B cell (primary cell): ENCODE results near the gene PAN3. TPM values are rescaled to one million over a fixed set of nuclear protein-coding genes. Genes with fewer than 3 reads are reported as not detected.

Experiments
- ATAC-seq: fragments of 200-7000 bp; cut with Tn5 transposase; one replicate; pipeline ENCODE4 v1.10.0; 2021; ENCODE audit warnings: low read depth, mild to moderate bottlenecking, moderate number of reproducible peaks, moderate library complexity
- CTCF ChIA-PET: fragments of 350-600 bp; sonication (Branson Sonifier 250); formaldehyde crosslinking; loops from one replicate; lab custom pipeline; 2021; ENCODE audit warnings: antibody characterized with exemption, inconsistent platforms; lab: Charles Lee
- POLR2A ChIA-PET: fragments of 350-600 bp; sonication (Branson Sonifier 250); formaldehyde crosslinking; loops from one replicate; lab custom pipeline; 2021; ENCODE audit warnings: antibody characterized with exemption; lab: Charles Lee
- DNase-seq: peaks from one replicate; pipeline ENCODE4 v3.0.0; 2013
- H2AFZ ChIP-seq: 2 replicates; pipeline ENCODE4 v1.6.1; 2012; ENCODE audit warnings: mild to moderate bottlenecking, low read depth, low read length; ENCODE audit not compliant: insufficient read depth, poor library complexity, severe bottlenecking
- H3K27ac ChIP-seq, 2 donors: 1 replicate in 1 of 2; 2 replicates in 1 of 2; pipeline ENCODE4 v1.5.1; 2012 to 2013; ENCODE audit warnings: low read length in 2 of 2, mild to moderate bottlenecking in 2 of 2, moderate library complexity in 1 of 2
- H3K27me3 ChIP-seq, 4 experiments: fragments of 200-600 bp in 1 of 4; sonication (generic) in 1 of 4; replicated peaks in 1 of 4; 1 replicate in 2 of 4; 2 replicates in 2 of 4; pipeline versions ENCODE4 v1.6.1 to v1.7.0; 2013 to 2016; ENCODE audit warnings: low read length in 3 of 4, mild to moderate bottlenecking in 2 of 4, mixed read lengths in 1 of 4, moderate library complexity in 1 of 4; ENCODE audit not compliant: insufficient read depth in 4 of 4, control insufficient read depth in 3 of 4; ENCODE audit errors: control extremely low read depth in 1 of 4
- H3K36me3 ChIP-seq, 2 experiments: replicated peaks in 1 of 2; 1 replicate in 1 of 2; 2 replicates in 1 of 2; pipeline versions ENCODE4 v1.6.1 to v1.7.1; 2013; ENCODE audit warnings: low read length in 1 of 2; ENCODE audit not compliant: insufficient read depth in 2 of 2, control insufficient read depth in 1 of 2; ENCODE audit errors: control extremely low read depth in 1 of 2, extremely low read depth in 1 of 2
- H3K4me1 ChIP-seq, 2 donors: fragments of 200-600 bp in 1 of 2; sonication (generic) in 1 of 2; 1 replicate in 1 of 2; 2 replicates in 1 of 2; pipeline versions ENCODE4 v1.5.1 to v1.6.1; 2013 to 2017; ENCODE audit warnings: low read length in 2 of 2; ENCODE audit not compliant: control insufficient read depth in 2 of 2, insufficient read depth in 2 of 2
- H3K4me2 ChIP-seq: replicated peaks from 2 replicates; pipeline ENCODE3; 2012; ENCODE audit warnings: mild to moderate bottlenecking, low read depth, low read length; ENCODE audit not compliant: poor library complexity, severe bottlenecking
- H3K4me3 ChIP-seq, 5 experiments: fragments of 200-600 bp in 1 of 5; sonication (generic) in 1 of 5; 1 replicate in 3 of 5; 2 replicates in 2 of 5; pipeline versions ENCODE4 v1.5.1 to v1.7.0; 2011 to 2016; ENCODE audit warnings: low read length in 4 of 5, mild to moderate bottlenecking in 4 of 5, low read depth in 2 of 5, control low read depth in 1 of 5, moderate library complexity in 1 of 5; ENCODE audit not compliant: insufficient read depth in 1 of 5; ENCODE audit errors: control extremely low read depth in 1 of 5, extremely low read depth in 1 of 5
- H3K79me2 ChIP-seq: fragments of 200-600 bp; sonication (generic); one replicate; pipeline ENCODE4 v1.6.0; 2016; ENCODE audit warnings: low read length; ENCODE audit not compliant: control insufficient read depth, insufficient read depth
- H3K9ac ChIP-seq: fragments of 200-600 bp; sonication (generic); 2 replicates; pipeline ENCODE4 v1.6.1; 2017; ENCODE audit warnings: mild to moderate bottlenecking, low read length, moderate library complexity
- H3K9me3 ChIP-seq, 3 donors: one replicate each; pipeline versions ENCODE4 v1.6.1 to v1.7.1; 2013; ENCODE audit warnings: low read length in 2 of 3; ENCODE audit not compliant: control insufficient read depth in 2 of 3, insufficient read depth in 1 of 3; ENCODE audit errors: control extremely low read depth in 1 of 3
- H4K20me1 ChIP-seq: 2 replicates; pipeline ENCODE4 v1.6.0; 2012; ENCODE audit warnings: mild to moderate bottlenecking, low read length; ENCODE audit not compliant: insufficient read depth, control insufficient read depth, poor library complexity, severe bottlenecking
- H3K27ac Mint-ChIP-seq: one replicate; pipeline ENCODE4 v1.8.0; 2021; ENCODE audit warnings: mixed read lengths
- H3K27me3 Mint-ChIP-seq: one replicate; pipeline ENCODE4 v1.8.0; 2021; ENCODE audit warnings: mixed read lengths
- H3K4me1 Mint-ChIP-seq: one replicate; pipeline ENCODE4 v1.8.0; 2021; ENCODE audit warnings: mixed read lengths
- H3K4me3 Mint-ChIP-seq: one replicate; pipeline ENCODE4 v1.8.0; 2021; ENCODE audit warnings: mixed read lengths
- H3K9me3 Mint-ChIP-seq: one replicate; pipeline ENCODE4 v1.8.0; 2022; ENCODE audit warnings: mixed read lengths; ENCODE audit not compliant: insufficient read depth
- CTCF ChIP-seq: fragments of 200-600 bp; IDR thresholded peaks from one replicate; pipeline ENCODE4 v1.8.0; 2022; ENCODE audit warnings: antibody characterized with exemption, mild to moderate bottlenecking
- EZH2 ChIP-seq: IDR thresholded peaks from 2 replicates; pipeline ENCODE4 v1.6.1; 2012; ENCODE audit warnings: borderline replicate concordance, low read depth, mild to moderate bottlenecking, moderate library complexity, low read length; ENCODE audit not compliant: insufficient read depth, poor library complexity, severe bottlenecking
- WGBS: methylation state at CpG from one replicate; pipeline ENCODE4 v1.1.5; 2013; ENCODE audit warnings: missing lambda C conversion rate; ENCODE audit not compliant: insufficient coverage; 5-methylcytosine and 5-hydroxymethylcytosine counted together
- intact Hi-C: fragments of 100-400 bp; cut with micrococcal nuclease; formaldehyde crosslinking; loops from one replicate; pipeline ENCODE4 v1.10.0; 2022
- polyA minus RNA-seq: library from RNA; depleted of rRNA, polyadenylated mRNA; stranded (reverse); fragments of >200 nt; gene quantifications from 2 replicates; pipeline ENCODE4 v1.2.3, GENCODE V29; 2012
- polyA plus RNA-seq: library from polyadenylated mRNA; depleted of rRNA; stranded (reverse); fragments of >200 nt; gene quantifications from 2 replicates; pipeline ENCODE4 v1.2.3, GENCODE V29; 2012
- total RNA-seq, 2 donors: library from RNA; stranded (reverse); fragments of 120-200 nt in 1 of 2; gene quantifications; 1 replicate in 1 of 2; 2 replicates in 1 of 2; pipeline versions ENCODE4 v1.2.3 to v1.2.4, GENCODE V29; 2013 to 2022

PAN3 gene
- total RNA-seq (117 and 119 TPM in 2 replicates), polyA plus RNA-seq (23.4 and 37.7 TPM in 2 replicates), polyA minus RNA-seq (38.5 and 57.4 TPM in 2 replicates)
- total RNA-seq (2013) = 46.0 TPM

GRCh38 chr13:28138012-28138755 is at the start of gene PAN3:
PAN3 (plus strand) TSS chr13:28138545; CDS start chr13:28138658, 113 bp downstream.
- DNase-seq = peak; percentile 96
- peak within 1 kb of the TSS; percentile 81 for H3K9ac ChIP-seq
- H3K79me2 ChIP-seq = peaks cover 51% of the 10 kb centered on the region
- POLR2A ChIA-PET = interaction anchor here (0.6 to 1.3 kb wide), 7 partner anchors 9 to 691 kb away, joined by 3 to 5 read pairs (median 3); partner anchors contain the start of gene POMP
- H2AFZ ChIP-seq = peak within 1 kb of the TSS; percentile 71
- H3K4me3 ChIP-seq = peak within 1 kb of the TSS; percentile 80 to 97 (median 93)
- ATAC-seq = peak; percentile 65
- no peaks in the 10 kb centered on the region for H3K9me3 Mint-ChIP-seq
- H3K4me2 ChIP-seq = peak within 1 kb of the TSS; percentile 80
- no peaks in the 10 kb centered on the region for H3K36me3 ChIP-seq
- under 1% methylated on average over 71 of the region's 84 CpGs for WGBS
- no peaks in the 10 kb centered on the region for H3K9me3 ChIP-seq
- H3K27me3 Mint-ChIP-seq = no peaks in the 10 kb centered on the region
- intact Hi-C loops = loop anchor here (1.0 to 10.0 kb wide), 9 partner anchors 37 to 1953 kb away; partner anchors contain the start of genes FLT3 and POMP
- H3K27ac Mint-ChIP-seq = peak within 1 kb of the TSS; percentile 99
- peak within 1 kb of the TSS; percentile 92 to 95 for H3K27ac ChIP-seq
- peaks cover 26% of the 10 kb centered on the region for H4K20me1 ChIP-seq
- peaks cover 50% of the 10 kb centered on the region for H3K4me1 Mint-ChIP-seq
- CTCF ChIA-PET = interaction anchor here (0.7 to 2.0 kb wide), 7 partner anchors 90 to 1285 kb away, joined by 4 to 7 read pairs (median 5); no protein-coding TSS in a partner anchor
- peak within 1 kb of the TSS; percentile 87 for H3K4me3 Mint-ChIP-seq
- H3K27me3 ChIP-seq = no peaks in the 10 kb centered on the region
- TF ChIP-seq EZH2 (no peak), CTCF (no peak)
- H3K4me1 ChIP-seq = peaks cover 37 to 43% of the 10 kb centered on the region in 2 donors

- Mint-ChIP-seq H3K4me3 (no peak overlapping the region), H3K27ac (no peak overlapping the region), H3K27me3 (no peaks in the 10 kb centered on the region), H3K4me1 (peaks cover 7% of the 10 kb centered on the region), H3K9me3 (no peaks in the 10 kb centered on the region)
- ChIA-PET POLR2A (no interaction called here), CTCF (no interaction called here)
- no peak overlapping the region for H3K9ac ChIP-seq
- intact Hi-C loops = no loop called here
- H3K4me2 ChIP-seq = no peak overlapping the region
- no peak overlapping the region for H2AFZ ChIP-seq
- H3K27me3 ChIP-seq = no peaks in the 10 kb centered on the region
- peaks cover 6% of the 10 kb centered on the region in 2 donors for H3K4me1 ChIP-seq
- no peaks in the 10 kb centered on the region for H3K36me3 ChIP-seq
- TF ChIP-seq CTCF (no peak), EZH2 (no peak)
- H3K27ac ChIP-seq = no peak overlapping the region
- H4K20me1 ChIP-seq = no peaks in the 10 kb centered on the region
- DNase-seq (no peak), ATAC-seq (no peak)
- no peaks in the 10 kb centered on the region for H3K79me2 ChIP-seq
- WGBS = no CpG with 5 or more reads among the region's 1 CpG
- no peak overlapping the region for H3K4me3 ChIP-seq
- peaks cover 0 to 8% (median 0%) of the 10 kb centered on the region in 3 donors for H3K9me3 ChIP-seq
These were observed 49.3 kb upstream of the PAN3 start for GRCh38 chr13:28089065-28089464.
